NB4 (cell line): ENCODE data around the gene PALM2AKAP2.
A peak's percentile ranks its signal among the peaks of the same experiment; 100 is the strongest.

ENCODE experiments used
- CTCF ChIP-seq: IDR thresholded peaks from one replicate; pipeline ENCODE4 v1.5.1; 2012; ENCODE audit warnings: low read depth, low read length
- MAX ChIP-seq: IDR thresholded peaks from 2 replicates; pipeline ENCODE4 v1.6.1; 2011; ENCODE audit warnings: low read depth, low read length
- MYC ChIP-seq: IDR thresholded peaks from 2 replicates; pipeline ENCODE4 v1.6.1; 2011; ENCODE audit warnings: low read depth, low read length
- POLR2A ChIP-seq: IDR thresholded peaks from 2 replicates; pipeline ENCODE4 v1.6.1; 2011; ENCODE audit warnings: mild to moderate bottlenecking; ENCODE audit not compliant: insufficient read length; ENCODE audit errors: extremely low read depth

- peak; percentile 68 for TF ChIP-seq CTCF
- peak; percentile 80 for TF ChIP-seq MYC
- TF ChIP-seq POLR2A: no peak
- TF ChIP-seq MAX: peak; percentile 85
Observed at GRCh38 chr9:109817846-109818472, 38.0 kb downstream of the PALM2AKAP2 start.
